Fibroblast of skin of abdomen (primary cell): ENCODE measurements around the gene IPMK.

Experiments
- DNase-seq: peaks from one replicate; pipeline ENCODE4 v3.0.0-alpha.2; 2013

The IPMK gene

DNA sequence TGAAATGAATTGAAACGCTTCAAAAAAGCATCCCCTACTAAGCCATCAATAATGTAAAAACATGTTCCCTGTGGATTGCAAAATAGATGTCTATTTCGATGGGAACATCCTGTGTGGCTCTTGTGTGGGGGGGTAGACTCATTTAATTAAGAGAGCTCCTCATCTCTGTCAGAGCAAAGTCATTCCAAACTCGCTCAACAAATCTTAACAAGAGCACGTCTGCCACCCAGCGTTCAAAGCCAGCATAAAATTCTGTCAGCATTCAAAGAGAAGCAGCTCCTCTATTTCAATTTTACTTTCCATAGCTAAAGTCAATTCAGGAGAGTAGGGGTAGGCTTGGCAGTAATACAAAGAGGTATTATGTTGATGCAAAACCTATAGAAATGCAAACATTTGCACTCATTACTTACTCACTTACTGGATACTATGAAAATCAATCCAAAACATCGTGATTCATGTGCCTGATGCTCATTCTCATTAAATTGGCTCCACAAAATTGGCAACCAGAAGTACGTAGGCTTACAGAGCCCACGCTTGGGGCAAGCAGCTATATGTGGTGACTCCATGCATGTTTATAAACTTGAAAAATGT is 114.9 kb downstream of the IPMK start:
- peak; percentile 72 for DNase-seq

- no peak for DNase-seq
Observed at GRCh38 chr10:58150290-58150689, 117.4 kb downstream of the IPMK start.

DNA sequence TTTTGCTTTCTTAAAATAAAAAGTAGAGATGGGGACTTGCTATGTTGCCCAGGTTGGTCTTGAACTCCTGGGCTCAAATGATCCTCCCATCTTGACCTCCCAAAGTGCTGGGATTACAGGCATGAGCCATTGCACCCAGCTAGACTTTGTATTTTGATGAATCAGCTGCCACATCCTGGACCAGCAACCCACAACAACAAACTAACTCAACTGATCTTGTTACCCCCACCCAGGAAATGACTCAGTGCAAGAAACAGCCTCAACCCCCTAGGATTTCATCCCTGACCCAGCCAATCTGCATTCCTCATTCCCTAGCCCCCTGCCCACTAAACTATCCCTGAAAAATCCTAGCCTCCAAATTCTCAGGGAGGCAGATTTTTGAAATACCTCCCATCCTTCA is 123.8 kb downstream of the IPMK start:
- no peak for DNase-seq
